ENCODE data around the gene NPAS3.

DNA sequence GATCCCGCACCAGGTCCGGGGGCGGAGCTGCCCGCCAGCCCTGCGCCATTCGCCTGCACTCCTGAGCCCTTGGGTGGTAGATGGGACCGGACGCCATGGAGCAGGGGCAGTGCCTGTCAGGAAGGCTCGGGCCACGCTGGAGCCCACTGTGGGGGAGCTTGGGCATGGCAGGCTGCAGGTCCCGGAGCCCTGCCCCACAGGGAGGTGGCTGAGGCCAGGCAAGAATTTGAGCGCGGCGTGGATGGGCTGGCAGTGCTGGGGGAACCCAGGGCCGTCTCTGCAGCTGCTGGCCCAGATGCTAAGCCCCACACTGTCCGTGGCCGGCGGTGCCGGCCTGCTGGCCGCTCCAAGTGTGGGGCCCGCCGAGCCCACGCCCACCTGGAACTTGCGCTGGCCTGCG, 260.0 kb downstream of the NPAS3 start:
- TF ChIP-seq ZSCAN29 (CRISPR knock-in tag; conservative IDR thresholded peaks at IDR 0.05): no peak
- TF ChIP-seq, protein P1, sequence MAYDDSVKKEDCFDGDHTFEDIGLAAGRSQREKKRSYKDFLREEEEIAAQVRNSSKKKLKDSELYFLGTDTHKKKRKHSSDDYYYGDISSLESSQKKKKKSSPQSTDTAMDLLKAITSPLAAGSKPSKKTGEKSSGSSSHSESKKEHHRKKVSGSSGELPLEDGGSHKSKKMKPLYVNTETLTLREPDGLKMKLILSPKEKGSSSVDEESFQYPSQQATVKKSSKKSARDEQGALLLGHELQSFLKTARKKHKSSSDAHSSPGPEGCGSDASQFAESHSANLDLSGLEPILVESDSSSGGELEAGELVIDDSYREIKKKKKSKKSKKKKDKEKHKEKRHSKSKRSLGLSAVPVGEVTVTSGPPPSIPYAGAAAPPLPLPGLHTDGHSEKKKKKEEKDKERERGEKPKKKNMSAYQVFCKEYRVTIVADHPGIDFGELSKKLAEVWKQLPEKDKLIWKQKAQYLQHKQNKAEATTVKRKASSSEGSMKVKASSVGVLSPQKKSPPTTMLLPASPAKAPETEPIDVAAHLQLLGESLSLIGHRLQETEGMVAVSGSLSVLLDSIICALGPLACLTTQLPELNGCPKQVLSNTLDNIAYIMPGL (CRISPR knock-in tag; IDR thresholded peaks at IDR 0.05; ENCODE audit: borderline replicate concordance in 1 of 2, low read depth in 1 of 2): no peak

Measured in HepG2 (cell line).